Peyer's patch (tissue), 4 donors: Measurements from ENCODE around the gene VPS52. TPM values are rescaled to one million over a fixed set of nuclear protein-coding genes. Genes with fewer than 3 reads are reported as not detected.

ENCODE experiments used
- DNase-seq, 3 donors: peaks; one replicate each; pipeline ENCODE4 v3.0.0-alpha.2; 2017 to 2019
- H3K27ac ChIP-seq, 4 donors: fragments of 200-600 bp; sonication (generic); one replicate each; pipeline ENCODE4 v1.5.1; 2016 to 2019
- H3K27me3 ChIP-seq, 2 donors: fragments of 200-600 bp; sonication (generic); one replicate each; pipeline ENCODE4 v1.5.1; 2019
- H3K36me3 ChIP-seq, 3 donors: fragments of 200-600 bp; sonication (generic); one replicate each; pipeline ENCODE4 v1.5.1; 2016 to 2019
- H3K4me1 ChIP-seq, 4 donors: fragments of 200-600 bp; sonication (generic); one replicate each; pipeline ENCODE4 v1.5.1; 2016 to 2019
- H3K4me3 ChIP-seq, 4 donors: fragments of 200-600 bp; sonication (generic); 1 replicate in 3 of 4; 2 replicates in 1 of 4; pipeline ENCODE4 v1.5.1; 2016 to 2019; ENCODE audit warnings: mild to moderate bottlenecking in 1 of 4
- H3K9me3 ChIP-seq, 4 donors: fragments of 200-600 bp; sonication (generic); one replicate each; pipeline ENCODE4 v1.5.1; 2016 to 2019; ENCODE audit warnings: mild to moderate bottlenecking in 1 of 4
- POLR2A ChIP-seq, 2 donors: fragments of 450-650 bp; IDR thresholded peaks; one replicate each; pipeline ENCODE4 v1.5.1; 2017; ENCODE audit warnings: antibody characterized with exemption in 2 of 2, mild to moderate bottlenecking in 2 of 2, moderate library complexity in 2 of 2
- total RNA-seq, 4 donors: library from RNA; depleted of rRNA; stranded (reverse); fragments of >200 nt; gene quantifications; one replicate each; pipeline ENCODE4 v1.1.0, GENCODE V29; 2016
- TF ChIP-seq, protein P1 (sequence below), 6 experiments: fragments of 450-650 bp in 4 of 6; fragments of 200-600 bp in 2 of 6; sonication (generic) in 1 of 6; IDR thresholded peaks; one replicate each; pipeline ENCODE4 v1.5.1; 2017 to 2019; ENCODE audit warnings: antibody characterized with exemption in 6 of 6, mild to moderate bottlenecking in 3 of 6, moderate library complexity in 1 of 6

Gene VPS52
- total RNA-seq, 4 donors from 2014 or later: 56.7 to 132 (median 95.8) TPM

GRCh38 chr6:33212857-33213165, 58.9 kb downstream of the VPS52 start:
- Histone ChIP-seq H3K4me3 (peak overlapping the region in 3 of 4 donors; percentile 32 to 47 (median 41)), H3K27ac (no peak overlapping the region), H3K27me3 (no peaks in the 10 kb centered on the region), H3K36me3 (peaks cover 0 to 19% (median 0%) of the 10 kb centered on the region in 3 donors), H3K9me3 (no peaks in the 10 kb centered on the region), H3K4me1 (peaks cover 0 to 21% (median 7%) of the 10 kb centered on the region in 4 donors)
- TF ChIP-seq POLR2A (IDR thresholded peaks at IDR 0.05): no peak
- TF ChIP-seq, protein P1, sequence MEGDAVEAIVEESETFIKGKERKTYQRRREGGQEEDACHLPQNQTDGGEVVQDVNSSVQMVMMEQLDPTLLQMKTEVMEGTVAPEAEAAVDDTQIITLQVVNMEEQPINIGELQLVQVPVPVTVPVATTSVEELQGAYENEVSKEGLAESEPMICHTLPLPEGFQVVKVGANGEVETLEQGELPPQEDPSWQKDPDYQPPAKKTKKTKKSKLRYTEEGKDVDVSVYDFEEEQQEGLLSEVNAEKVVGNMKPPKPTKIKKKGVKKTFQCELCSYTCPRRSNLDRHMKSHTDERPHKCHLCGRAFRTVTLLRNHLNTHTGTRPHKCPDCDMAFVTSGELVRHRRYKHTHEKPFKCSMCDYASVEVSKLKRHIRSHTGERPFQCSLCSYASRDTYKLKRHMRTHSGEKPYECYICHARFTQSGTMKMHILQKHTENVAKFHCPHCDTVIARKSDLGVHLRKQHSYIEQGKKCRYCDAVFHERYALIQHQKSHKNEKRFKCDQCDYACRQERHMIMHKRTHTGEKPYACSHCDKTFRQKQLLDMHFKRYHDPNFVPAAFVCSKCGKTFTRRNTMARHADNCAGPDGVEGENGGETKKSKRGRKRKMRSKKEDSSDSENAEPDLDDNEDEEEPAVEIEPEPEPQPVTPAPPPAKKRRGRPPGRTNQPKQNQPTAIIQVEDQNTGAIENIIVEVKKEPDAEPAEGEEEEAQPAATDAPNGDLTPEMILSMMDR (IDR thresholded peaks at IDR 0.05): no peak
- DNase-seq: no peak

DNA sequence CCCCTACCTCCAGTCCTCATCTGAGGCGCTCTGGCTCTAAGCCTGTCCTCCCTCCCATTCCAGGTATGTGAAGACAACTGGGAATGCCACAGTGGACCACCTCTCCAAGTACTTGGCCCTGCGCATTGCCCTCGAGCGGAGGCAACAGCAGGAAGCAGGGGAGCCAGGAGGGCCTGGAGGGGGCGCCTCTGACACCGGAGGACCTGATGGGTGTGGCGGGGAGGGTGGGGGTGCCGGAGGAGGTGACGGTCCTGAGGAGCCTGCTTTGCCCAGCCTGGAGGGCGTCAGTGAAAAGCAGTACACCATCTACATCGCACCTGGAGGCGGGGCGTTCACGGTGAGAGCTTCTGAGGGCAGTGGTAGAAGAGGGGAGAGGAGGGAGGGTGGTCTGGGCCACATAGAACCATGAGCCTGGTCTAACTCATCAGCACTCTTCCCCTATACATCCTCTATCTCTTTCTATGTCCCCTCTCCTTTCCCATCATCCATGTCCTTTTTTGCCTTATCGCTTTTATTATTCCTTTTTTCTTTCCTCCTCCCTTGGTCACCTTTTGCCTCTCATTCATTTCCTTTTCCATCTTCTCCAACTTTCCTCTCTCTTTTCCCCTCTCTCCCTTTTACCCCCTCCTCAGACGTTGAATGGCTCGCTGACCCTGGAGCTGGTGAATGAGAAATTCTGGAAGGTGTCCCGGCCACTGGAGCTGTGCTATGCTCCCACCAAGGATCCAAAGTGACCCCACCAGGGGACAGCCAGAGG, 59.8 kb downstream of the VPS52 start:
- Histone ChIP-seq H3K36me3 (peaks cover 0 to 19% (median 0%) of the 10 kb centered on the region in 3 donors), H3K27me3 (no peaks in the 10 kb centered on the region), H3K4me3 (no peak overlapping the region), H3K27ac (no peak overlapping the region), H3K9me3 (no peaks in the 10 kb centered on the region), H3K4me1 (peaks cover 0 to 30% (median 11%) of the 10 kb centered on the region in 4 donors)
- DNase-seq: peak in 1 of 3 donors; percentile 41
- TF ChIP-seq POLR2A (IDR thresholded peaks at IDR 0.05): no peak
- TF ChIP-seq, protein P1 (IDR thresholded peaks at IDR 0.05): no peak

GRCh38 chr6:33211136-33211535, 60.5 kb downstream of the VPS52 start:
- no peak overlapping the region for H3K4me3 ChIP-seq
- peaks cover 0 to 32% (median 11%) of the 10 kb centered on the region in 4 donors for H3K4me1 ChIP-seq
- TF ChIP-seq, protein P1 (IDR thresholded peaks at IDR 0.05): no peak
- TF ChIP-seq POLR2A (IDR thresholded peaks at IDR 0.05): no peak
- no peaks in the 10 kb centered on the region for H3K9me3 ChIP-seq
- no peak overlapping the region for H3K27ac ChIP-seq
- H3K27me3 ChIP-seq: no peaks in the 10 kb centered on the region
- peak in 1 of 3 donors; percentile 29 for DNase-seq
- H3K36me3 ChIP-seq: peaks cover 0 to 19% (median 0%) of the 10 kb centered on the region in 3 donors

DNA sequence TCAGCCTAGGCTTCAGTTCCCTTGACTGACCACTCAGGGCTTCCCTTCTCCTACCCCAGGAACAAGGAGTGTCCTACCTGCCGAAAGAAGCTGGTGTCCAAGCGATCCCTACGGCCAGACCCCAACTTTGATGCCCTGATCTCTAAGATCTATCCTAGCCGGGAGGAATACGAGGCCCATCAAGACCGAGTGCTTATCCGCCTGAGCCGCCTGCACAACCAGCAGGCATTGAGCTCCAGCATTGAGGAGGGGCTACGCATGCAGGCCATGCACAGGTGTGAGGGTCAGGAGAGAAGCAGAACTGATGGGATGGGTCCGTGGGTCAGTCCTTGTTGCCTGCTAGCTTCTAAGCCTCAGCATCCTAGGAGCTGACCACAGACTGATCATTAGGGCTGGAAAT, 61.8 kb downstream of the VPS52 start:
- peaks cover 0 to 38% (median 14%) of the 10 kb centered on the region in 4 donors for H3K4me1 ChIP-seq
- H3K36me3 ChIP-seq: peaks cover 0 to 19% (median 0%) of the 10 kb centered on the region in 3 donors
- H3K4me3 ChIP-seq: no peak overlapping the region
- no peak for DNase-seq
- no peak for TF ChIP-seq POLR2A (IDR thresholded peaks at IDR 0.05)
- TF ChIP-seq, protein P1 (IDR thresholded peaks at IDR 0.05): no peak
- H3K27me3 ChIP-seq: no peaks in the 10 kb centered on the region
- H3K9me3 ChIP-seq: no peaks in the 10 kb centered on the region
- no peak overlapping the region for H3K27ac ChIP-seq

GRCh38 chr6:33208091-33208967, 63.3 kb downstream of the VPS52 start, which contains the start of gene RING1:
RING1 (plus strand) TSS chr6:33208500; CDS start chr6:33208823, 323 bp downstream.
- H3K27me3 ChIP-seq: no peaks in the 10 kb centered on the region
- H3K4me1 ChIP-seq: peaks cover 0 to 42% (median 18%) of the 10 kb centered on the region in 4 donors
- peak within 1 kb of the TSS; percentile 91 to 98 (median 94) for H3K27ac ChIP-seq
- TF ChIP-seq, protein P1 (IDR thresholded peaks at IDR 0.05): peak in 1 of 6 experiments; percentile 11
- peak; percentile 94 to 95 for TF ChIP-seq POLR2A (IDR thresholded peaks at IDR 0.05)
- no peaks in the 10 kb centered on the region for H3K9me3 ChIP-seq
- H3K4me3 ChIP-seq: peak within 1 kb of the TSS; percentile 82 to 89 (median 88)
- peaks cover 0 to 25% (median 0%) of the 10 kb centered on the region in 3 donors for H3K36me3 ChIP-seq
- peak; percentile 88 to 95 (median 91) for DNase-seq
